Measurements from ENCODE around the gene PYCARD. TPM values are rescaled to one million over a fixed set of nuclear protein-coding genes. Genes with fewer than 3 reads are reported as not detected.

PYCARD gene
- total RNA-seq, 1 experiment from 2014 or later, result not detected

DNA sequence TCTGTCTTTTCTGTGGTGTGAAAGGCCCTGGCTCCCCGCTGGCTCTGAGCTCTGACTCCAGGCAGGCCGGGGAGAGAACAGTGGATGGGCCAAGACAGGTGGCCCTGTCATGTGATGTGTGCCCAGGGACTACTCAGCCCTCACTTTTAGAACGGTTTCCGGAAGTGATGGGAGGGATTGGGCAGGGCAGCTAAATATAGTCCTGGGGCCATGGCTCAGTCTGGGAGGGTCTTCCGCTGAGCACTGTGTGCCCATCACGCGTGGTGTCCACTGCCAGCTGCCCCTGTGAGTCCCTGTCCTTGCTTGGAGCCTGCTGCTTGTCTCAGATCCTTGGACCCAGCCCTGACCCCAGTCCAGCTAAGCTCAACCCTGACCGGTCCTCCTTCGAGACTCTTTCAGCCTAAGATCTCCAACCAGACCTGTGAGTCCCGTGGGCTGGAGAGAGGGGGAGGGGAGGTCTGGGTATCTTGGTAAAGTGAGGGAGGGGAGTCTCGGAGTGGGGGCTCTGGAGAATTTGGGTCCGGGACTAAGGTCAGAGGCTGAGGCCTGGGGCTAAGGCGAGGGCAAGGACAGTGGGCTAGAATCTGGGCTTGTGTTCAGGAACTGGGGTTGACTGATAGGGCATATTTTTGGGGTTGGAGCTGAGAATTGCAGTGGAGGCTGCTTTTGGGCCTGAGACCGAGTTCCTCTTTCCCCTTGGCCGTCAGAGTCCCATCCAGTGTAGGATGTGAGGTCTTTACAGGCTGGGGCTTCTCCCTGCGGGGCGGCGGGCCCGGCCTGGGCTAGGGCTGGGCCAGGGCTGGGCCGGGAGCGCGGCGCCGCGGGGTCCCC lies 11.5 kb upstream of the PYCARD start, which contains the start of gene TRIM72:
Gene TRIM72, plus strand, starts transcription at position 243 of the 831 bp plus-strand sequence. CDS start 620 bp downstream, outside the sequence.
- Histone ChIP-seq H3K4me1 (ENCODE audit: control insufficient read depth in 1 of 2, insufficient read depth in 2 of 2, low read length in 2 of 2) (peaks cover 9 to 33% of the 10 kb centered on the region in 2 experiments), H3K27ac (ENCODE audit: low read depth, low read length) (peak within 1 kb of the TSS; percentile 95), H3K27me3 (ENCODE audit: insufficient read depth, low read length) (no peaks in the 10 kb centered on the region), H3K36me3 (ENCODE audit: control insufficient read depth in 1 of 2, insufficient read depth in 2 of 2, low read length in 2 of 2) (no peaks in the 10 kb centered on the region), H2AFZ (ENCODE audit: low read depth, low read length, poor library complexity, severe bottlenecking) (no peak within 1 kb of the TSS), H3K9me2 (ENCODE audit: insufficient read depth) (no peaks in the 10 kb centered on the region), H3K4me2 (ENCODE audit: low read length) (peak within 1 kb of the TSS; percentile 100), H3K9me3 (ENCODE audit: control insufficient read depth in 1 of 2, insufficient read depth in 1 of 2, low read depth in 1 of 2, low read length in 2 of 2) (no peaks in the 10 kb centered on the region), H4K20me1 (ENCODE audit: insufficient read depth) (no peaks in the 10 kb centered on the region), H3K4me3 (replicated peaks in 1 of 2; ENCODE audit: low read depth in 1 of 2, low read length in 2 of 2) (peak within 1 kb of the TSS; percentile 89 to 96), H3K79me2 (ENCODE audit: insufficient read depth, low read length) (peaks cover 41% of the 10 kb centered on the region), H3K9ac (ENCODE audit: low read length) (peak within 1 kb of the TSS; percentile 89)
- TSS peak; percentile 80 for BruUV-seq (replicated peaks)
- intact Hi-C loops (cut with micrococcal nuclease), result loop anchor here (5.0 to 10.0 kb wide), 2 partner anchors 168 to 241 kb away; partner anchors contain the start of gene ARMC5
- DNase-seq (ENCODE audit: low read depth, low spot score) (peak; percentile 59), ATAC-seq (peak; percentile 67)
- ChIA-PET CTCF (interaction anchor here (0.7 to 1.0 kb wide), 3 partner anchors 119 to 260 kb away, joined by 3 to 4 read pairs (median 3); no protein-coding TSS in a partner anchor), POLR2A (interaction anchor here (0.7 to 1.9 kb wide), 8 partner anchors 10 to 230 kb away, joined by 3 to 13 read pairs (median 3); partner anchors contain the start of genes FUS, ZNF646 and ZNF668), RAD21 (ENCODE audit: low non-redundant PET in 1 of 2, low total read pairs in 2 of 2, uncharacterized antibody in 2 of 2, unreplicated experiment in 2 of 2) (no interaction called here)
- TF ChIP-seq RAD21 (IDR thresholded peaks at IDR 0.05; ENCODE audit: low read depth) (no peak), ATF3 (IDR thresholded peaks at IDR 0.05) (no peak), SP1 (IDR thresholded peaks at IDR 0.05; ENCODE audit: low read depth) (peak; percentile 16; the same call in 1 of the 2 replicates), JUND (IDR thresholded peaks at IDR 0.05) (no peak), EZH2phosphoT487 (IDR thresholded peaks at IDR 0.05; ENCODE audit: borderline replicate concordance) (no peak), TCF7L2 (IDR thresholded peaks at IDR 0.05; ENCODE audit: borderline replicate concordance, extremely low read depth, insufficient read depth, insufficient read length) (no peak), ZFX (IDR thresholded peaks at IDR 0.05) (no peak), CTCF (IDR thresholded peaks at IDR 0.05 in 2 of 3, conservative IDR thresholded peaks at IDR 0.05 in 1 of 3; ENCODE audit: borderline replicate concordance in 1 of 3, insufficient read depth in 1 of 3, low read depth in 2 of 3, low read length in 2 of 3) (no peak), EGR1 (IDR thresholded peaks at IDR 0.05; ENCODE audit: low read depth) (no peak), SIN3A (IDR thresholded peaks at IDR 0.05; ENCODE audit: low read depth) (peak; percentile 78; the same call in 1 of the 2 replicates), REST (IDR thresholded peaks at IDR 0.05; ENCODE audit: low read depth) (no peak), MAX (IDR thresholded peaks at IDR 0.05) (peak; percentile 75; the same call in 1 of the 2 replicates), POLR2A (IDR thresholded peaks at IDR 0.05; ENCODE audit: borderline replicate concordance, extremely low read depth, insufficient read depth, insufficient read length) (peak; percentile 31), POLR2AphosphoS5 (IDR thresholded peaks at IDR 0.05; ENCODE audit: low read depth, low read length) (peak; percentile 82), ZNF274 (IDR thresholded peaks at IDR 0.05; ENCODE audit: low read depth, low read length) (no peak), CEBPB (IDR thresholded peaks at IDR 0.05; ENCODE audit: low read depth) (no peak), SRF (IDR thresholded peaks at IDR 0.05; ENCODE audit: low read depth) (no peak)
- TF ChIP-seq, protein P1, sequence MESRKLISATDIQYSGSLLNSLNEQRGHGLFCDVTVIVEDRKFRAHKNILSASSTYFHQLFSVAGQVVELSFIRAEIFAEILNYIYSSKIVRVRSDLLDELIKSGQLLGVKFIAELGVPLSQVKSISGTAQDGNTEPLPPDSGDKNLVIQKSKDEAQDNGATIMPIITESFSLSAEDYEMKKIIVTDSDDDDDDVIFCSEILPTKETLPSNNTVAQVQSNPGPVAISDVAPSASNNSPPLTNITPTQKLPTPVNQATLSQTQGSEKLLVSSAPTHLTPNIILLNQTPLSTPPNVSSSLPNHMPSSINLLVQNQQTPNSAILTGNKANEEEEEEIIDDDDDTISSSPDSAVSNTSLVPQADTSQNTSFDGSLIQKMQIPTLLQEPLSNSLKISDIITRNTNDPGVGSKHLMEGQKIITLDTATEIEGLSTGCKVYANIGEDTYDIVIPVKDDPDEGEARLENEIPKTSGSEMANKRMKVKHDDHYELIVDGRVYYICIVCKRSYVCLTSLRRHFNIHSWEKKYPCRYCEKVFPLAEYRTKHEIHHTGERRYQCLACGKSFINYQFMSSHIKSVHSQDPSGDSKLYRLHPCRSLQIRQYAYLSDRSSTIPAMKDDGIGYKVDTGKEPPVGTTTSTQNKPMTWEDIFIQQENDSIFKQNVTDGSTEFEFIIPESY (IDR thresholded peaks at IDR 0.05; ENCODE audit: extremely low read depth, insufficient replicate concordance, low read length), result no peak

All from HCT116 (cell line).